ENCODE data around the gene HOXB8.

The HOXB8 gene

GRCh38 chr17:48615047-48615962 is at the start of gene HOXB8:
Gene HOXB8, minus strand, starts transcription at chr17:48615292. Its CDS starts 588 bp downstream, at chr17:48614704.
- Histone ChIP-seq H3K9me3 (ENCODE audit: control insufficient read depth, insufficient read depth, low read length) (no peaks in the 10 kb centered on the region; the same call in 1 of the 2 replicates), H3K36me3 (ENCODE audit: insufficient read depth, low read length) (no peaks in the 10 kb centered on the region), H3K4me1 (ENCODE audit: insufficient read depth, low read length) (peaks cover 4% of the 10 kb centered on the region; the same call in 1 of the 2 replicates), H3K9ac (ENCODE audit: low read depth, low read length) (peak within 1 kb of the TSS; percentile 8; the same call in 1 of the 2 replicates)

- no peak overlapping the region for H3K9ac ChIP-seq (ENCODE audit: low read depth, low read length)
- no peaks in the 10 kb centered on the region for H3K4me1 ChIP-seq (ENCODE audit: insufficient read depth, low read length)
- H3K36me3 ChIP-seq (ENCODE audit: insufficient read depth, low read length), result no peaks in the 10 kb centered on the region
- no peaks in the 10 kb centered on the region for H3K9me3 ChIP-seq (ENCODE audit: control insufficient read depth, insufficient read depth, low read length)
Measured at GRCh38 chr17:48663134-48663924, 48.2 kb upstream of the HOXB8 start.

- H3K36me3 ChIP-seq (ENCODE audit: insufficient read depth, low read length), result no peaks in the 10 kb centered on the region
- no peak overlapping the region for H3K9ac ChIP-seq (ENCODE audit: low read depth, low read length)
- no peaks in the 10 kb centered on the region for H3K9me3 ChIP-seq (ENCODE audit: control insufficient read depth, insufficient read depth, low read length)
- H3K4me1 ChIP-seq (ENCODE audit: insufficient read depth, low read length), result no peaks in the 10 kb centered on the region
Measured at GRCh38 chr17:48655913-48656312, 40.8 kb upstream of the HOXB8 start.

GRCh38 chr17:48649741-48650140 is 34.6 kb upstream of the HOXB8 start:
- no peaks in the 10 kb centered on the region for H3K9me3 ChIP-seq (ENCODE audit: control insufficient read depth, insufficient read depth, low read length)

GRCh38 chr17:48647963-48648245 is 32.8 kb upstream of the HOXB8 start:
- H3K9ac ChIP-seq (ENCODE audit: low read depth, low read length), result no peak overlapping the region
- no peaks in the 10 kb centered on the region for H3K9me3 ChIP-seq (ENCODE audit: control insufficient read depth, insufficient read depth, low read length)
- peaks cover 2% of the 10 kb centered on the region; the same call in 1 of the 2 replicates for H3K4me1 ChIP-seq (ENCODE audit: insufficient read depth, low read length)
- H3K36me3 ChIP-seq (ENCODE audit: insufficient read depth, low read length), result no peaks in the 10 kb centered on the region

More at GRCh38 chr17:48649741-48650140, 34.6 kb upstream of the HOXB8 start:
- no peak overlapping the region for H3K9ac ChIP-seq (ENCODE audit: low read depth, low read length)
- H3K36me3 ChIP-seq (ENCODE audit: insufficient read depth, low read length), result no peaks in the 10 kb centered on the region
- peaks cover 2% of the 10 kb centered on the region; the same call in 1 of the 2 replicates for H3K4me1 ChIP-seq (ENCODE audit: insufficient read depth, low read length)

GRCh38 chr17:48647103-48647962 is 32.2 kb upstream of the HOXB8 start:
- Histone ChIP-seq H3K4me1 (ENCODE audit: insufficient read depth, low read length) (peaks cover 2% of the 10 kb centered on the region; the same call in 1 of the 2 replicates), H3K9me3 (ENCODE audit: control insufficient read depth, insufficient read depth, low read length) (no peaks in the 10 kb centered on the region), H3K9ac (ENCODE audit: low read depth, low read length) (peak overlapping the region; percentile 38; the same call in 1 of the 2 replicates), H3K36me3 (ENCODE audit: insufficient read depth, low read length) (no peaks in the 10 kb centered on the region)

GRCh38 chr17:48646183-48647102 is 31.4 kb upstream of the HOXB8 start:
- H3K9me3 ChIP-seq (ENCODE audit: control insufficient read depth, insufficient read depth, low read length), result no peaks in the 10 kb centered on the region
- peaks cover 2% of the 10 kb centered on the region; the same call in 1 of the 2 replicates for H3K4me1 ChIP-seq (ENCODE audit: insufficient read depth, low read length)
- H3K9ac ChIP-seq (ENCODE audit: low read depth, low read length), result peak overlapping the region; percentile 43; the same call in 1 of the 2 replicates

GRCh38 chr17:48645639-48646182 is 30.6 kb upstream of the HOXB8 start:
- H3K9me3 ChIP-seq (ENCODE audit: control insufficient read depth, insufficient read depth, low read length), result no peaks in the 10 kb centered on the region
- H3K9ac ChIP-seq (ENCODE audit: low read depth, low read length), result peak overlapping the region; percentile 43; the same call in 1 of the 2 replicates
- H3K4me1 ChIP-seq (ENCODE audit: insufficient read depth, low read length), result peaks cover 2% of the 10 kb centered on the region; the same call in 1 of the 2 replicates
- no peaks in the 10 kb centered on the region for H3K36me3 ChIP-seq (ENCODE audit: insufficient read depth, low read length)

More at GRCh38 chr17:48646183-48647102, 31.4 kb upstream of the HOXB8 start:
- no peaks in the 10 kb centered on the region for H3K36me3 ChIP-seq (ENCODE audit: insufficient read depth, low read length)

- Histone ChIP-seq H3K4me1 (ENCODE audit: insufficient read depth, low read length) (peaks cover 2% of the 10 kb centered on the region; the same call in 1 of the 2 replicates), H3K36me3 (ENCODE audit: insufficient read depth, low read length) (no peaks in the 10 kb centered on the region), H3K9ac (ENCODE audit: low read depth, low read length) (no peak overlapping the region), H3K9me3 (ENCODE audit: control insufficient read depth, insufficient read depth, low read length) (no peaks in the 10 kb centered on the region)
Measured at GRCh38 chr17:48644910-48645557, 29.9 kb upstream of the HOXB8 start.

GRCh38 chr17:48644159-48644558 is 29.1 kb upstream of the HOXB8 start:
- H3K4me1 ChIP-seq (ENCODE audit: insufficient read depth, low read length), result peaks cover 2% of the 10 kb centered on the region; the same call in 1 of the 2 replicates
- no peaks in the 10 kb centered on the region for H3K36me3 ChIP-seq (ENCODE audit: insufficient read depth, low read length)
- no peak overlapping the region for H3K9ac ChIP-seq (ENCODE audit: low read depth, low read length)
- no peaks in the 10 kb centered on the region for H3K9me3 ChIP-seq (ENCODE audit: control insufficient read depth, insufficient read depth, low read length)

- Histone ChIP-seq H3K9ac (ENCODE audit: low read depth, low read length) (no peak overlapping the region), H3K4me1 (ENCODE audit: insufficient read depth, low read length) (peaks cover 2% of the 10 kb centered on the region; the same call in 1 of the 2 replicates)
Measured at GRCh38 chr17:48643697-48644012, 28.6 kb upstream of the HOXB8 start.

GRCh38 chr17:48642843-48643696 is 28.0 kb upstream of the HOXB8 start:
- no peaks in the 10 kb centered on the region for H3K36me3 ChIP-seq (ENCODE audit: insufficient read depth, low read length)
- no peaks in the 10 kb centered on the region for H3K9me3 ChIP-seq (ENCODE audit: control insufficient read depth, insufficient read depth, low read length)
- H3K9ac ChIP-seq (ENCODE audit: low read depth, low read length), result no peak overlapping the region
- H3K4me1 ChIP-seq (ENCODE audit: insufficient read depth, low read length), result peaks cover 2% of the 10 kb centered on the region; the same call in 1 of the 2 replicates

More at GRCh38 chr17:48643697-48644012, 28.6 kb upstream of the HOXB8 start:
- Histone ChIP-seq H3K36me3 (ENCODE audit: insufficient read depth, low read length) (no peaks in the 10 kb centered on the region), H3K9me3 (ENCODE audit: control insufficient read depth, insufficient read depth, low read length) (no peaks in the 10 kb centered on the region)
